Measurements from ENCODE around the gene KIF18B.
A peak's percentile ranks its signal among the peaks of the same experiment; 100 is the strongest.

Gene KIF18B

GRCh38 chr17:44972953-44973352 is 25.4 kb upstream of the KIF18B start:
- no peak overlapping the region for H3K27ac ChIP-seq
- no peaks in the 10 kb centered on the region for H3K9me3 ChIP-seq (ENCODE audit: low read depth, low read length)
- H3K36me3 ChIP-seq (ENCODE audit: insufficient read depth, low read length) = no peaks in the 10 kb centered on the region

GRCh38 chr17:44971776-44972483 is 24.4 kb upstream of the KIF18B start:
- H3K4me3 ChIP-seq = no peak overlapping the region
- TF ChIP-seq POLR2AphosphoS5 (IDR thresholded peaks at IDR 0.05; ENCODE audit: borderline replicate concordance, low read depth, low read length) = no peak
- TF ChIP-seq FOXP2 (optimal IDR thresholded peaks at IDR 0.05; ENCODE audit: control extremely low read depth, extremely low read length, insufficient read depth) = no peak
- TF ChIP-seq EZH2 (IDR thresholded peaks at IDR 0.05) = no peak
- no peaks in the 10 kb centered on the region for H3K9me3 ChIP-seq (ENCODE audit: low read depth, low read length)
- no peak overlapping the region for H3K9ac ChIP-seq (ENCODE audit: insufficient read length)
- H3K36me3 ChIP-seq (ENCODE audit: insufficient read depth, low read length) = no peaks in the 10 kb centered on the region
- DNase-seq (ENCODE audit: low read depth, low spot score) = no peak
- no peak overlapping the region for H3K27ac ChIP-seq

More at GRCh38 chr17:44972953-44973352, 25.4 kb upstream of the KIF18B start:
- Histone ChIP-seq H3K9ac (ENCODE audit: insufficient read length) (no peak overlapping the region), H3K4me3 (no peak overlapping the region)
- TF ChIP-seq EZH2 (IDR thresholded peaks at IDR 0.05) (no peak), FOXP2 (optimal IDR thresholded peaks at IDR 0.05; ENCODE audit: control extremely low read depth, extremely low read length, insufficient read depth) (no peak), POLR2AphosphoS5 (IDR thresholded peaks at IDR 0.05; ENCODE audit: borderline replicate concordance, low read depth, low read length) (no peak)
- no peak for DNase-seq (ENCODE audit: low read depth, low spot score)

- H3K4me3 ChIP-seq = peak overlapping the region; percentile 78
- H3K36me3 ChIP-seq (ENCODE audit: insufficient read depth, low read length) = no peaks in the 10 kb centered on the region
- peak overlapping the region; percentile 17; the same call in 1 of the 2 replicates for H3K27ac ChIP-seq
- H3K9ac ChIP-seq (ENCODE audit: insufficient read length) = peak overlapping the region; percentile 24
- TF ChIP-seq POLR2AphosphoS5 (IDR thresholded peaks at IDR 0.05; ENCODE audit: borderline replicate concordance, low read depth, low read length) = peak; percentile 59; the same call in 1 of the 2 replicates
- no peak for TF ChIP-seq EZH2 (IDR thresholded peaks at IDR 0.05)
- H3K9me3 ChIP-seq (ENCODE audit: low read depth, low read length) = no peaks in the 10 kb centered on the region
- DNase-seq (ENCODE audit: low read depth, low spot score) = no peak
These were observed 22.7 kb upstream of the KIF18B start for GRCh38 chr17:44970136-44970741.

GRCh38 chr17:44969144-44969780 is 21.7 kb upstream of the KIF18B start:
- Histone ChIP-seq H3K27ac (no peak overlapping the region), H3K4me3 (peak overlapping the region; percentile 79), H3K9ac (ENCODE audit: insufficient read length) (no peak overlapping the region), H3K36me3 (ENCODE audit: insufficient read depth, low read length) (no peaks in the 10 kb centered on the region), H3K9me3 (ENCODE audit: low read depth, low read length) (no peaks in the 10 kb centered on the region)
- DNase-seq (ENCODE audit: low read depth, low spot score) = no peak
- TF ChIP-seq FOXP2 (optimal IDR thresholded peaks at IDR 0.05; ENCODE audit: control extremely low read depth, extremely low read length, insufficient read depth) (no peak), POLR2AphosphoS5 (IDR thresholded peaks at IDR 0.05; ENCODE audit: borderline replicate concordance, low read depth, low read length) (no peak), EZH2 (IDR thresholded peaks at IDR 0.05) (no peak)

- no peak for DNase-seq (ENCODE audit: low read depth, low spot score)
- Histone ChIP-seq H3K9me3 (ENCODE audit: low read depth, low read length) (no peaks in the 10 kb centered on the region), H3K4me3 (peak within 1 kb of the TSS; percentile 79), H3K27ac (no peak within 1 kb of the TSS), H3K9ac (ENCODE audit: insufficient read length) (peak within 1 kb of the TSS; percentile 53), H3K36me3 (ENCODE audit: insufficient read depth, low read length) (no peaks in the 10 kb centered on the region)
- TF ChIP-seq EZH2 (IDR thresholded peaks at IDR 0.05) (no peak), POLR2AphosphoS5 (IDR thresholded peaks at IDR 0.05; ENCODE audit: borderline replicate concordance, low read depth, low read length) (peak; percentile 39; the same call in 1 of the 2 replicates)
These were observed 20.9 kb upstream of the KIF18B start, which contains the start of gene C1QL1 for GRCh38 chr17:44968225-44969143. Gene C1QL1 (minus strand): TSS chr17:44968303. CDS start chr17:44968048, 255 bp downstream.

- Histone ChIP-seq H3K27ac (no peak overlapping the region), H3K4me3 (peak overlapping the region; percentile 66), H3K36me3 (ENCODE audit: insufficient read depth, low read length) (no peaks in the 10 kb centered on the region), H3K9me3 (ENCODE audit: low read depth, low read length) (no peaks in the 10 kb centered on the region), H3K9ac (ENCODE audit: insufficient read length) (no peak overlapping the region)
- DNase-seq (ENCODE audit: low read depth, low spot score) = no peak
- TF ChIP-seq FOXP2 (optimal IDR thresholded peaks at IDR 0.05; ENCODE audit: control extremely low read depth, extremely low read length, insufficient read depth) (no peak), EZH2 (IDR thresholded peaks at IDR 0.05) (no peak), POLR2AphosphoS5 (IDR thresholded peaks at IDR 0.05; ENCODE audit: borderline replicate concordance, low read depth, low read length) (no peak)
These were observed 20.3 kb upstream of the KIF18B start for GRCh38 chr17:44967907-44968224.

GRCh38 chr17:44967026-44967906 is 19.7 kb upstream of the KIF18B start:
- TF ChIP-seq EZH2 (IDR thresholded peaks at IDR 0.05) = no peak
- Histone ChIP-seq H3K27ac (no peak overlapping the region), H3K9ac (ENCODE audit: insufficient read length) (no peak overlapping the region), H3K9me3 (ENCODE audit: low read depth, low read length) (no peaks in the 10 kb centered on the region), H3K36me3 (ENCODE audit: insufficient read depth, low read length) (no peaks in the 10 kb centered on the region), H3K4me3 (peak overlapping the region; percentile 66)
- no peak for DNase-seq (ENCODE audit: low read depth, low spot score)

Measured in SK-N-MC (cell line).